GM23248 (cell line): Measurements from ENCODE around the gene PLA2R1.

Source experiments
- EZH2 ChIP-seq: fragments of 200-600 bp; sonication (generic); IDR thresholded peaks from 2 replicates; pipeline ENCODE4 v1.6.1; 2018; ENCODE audit warnings: antibody characterized with exemption, mild to moderate bottlenecking; ENCODE audit not compliant: insufficient read depth, poor library complexity, severe bottlenecking
- EZH2phosphoT487 ChIP-seq: fragments of 200-600 bp; sonication (generic); IDR thresholded peaks from 2 replicates; pipeline ENCODE4 v1.6.1; 2018; ENCODE audit warnings: antibody characterized with exemption, moderate library complexity, mild to moderate bottlenecking, low read depth; ENCODE audit not compliant: insufficient read depth

DNA sequence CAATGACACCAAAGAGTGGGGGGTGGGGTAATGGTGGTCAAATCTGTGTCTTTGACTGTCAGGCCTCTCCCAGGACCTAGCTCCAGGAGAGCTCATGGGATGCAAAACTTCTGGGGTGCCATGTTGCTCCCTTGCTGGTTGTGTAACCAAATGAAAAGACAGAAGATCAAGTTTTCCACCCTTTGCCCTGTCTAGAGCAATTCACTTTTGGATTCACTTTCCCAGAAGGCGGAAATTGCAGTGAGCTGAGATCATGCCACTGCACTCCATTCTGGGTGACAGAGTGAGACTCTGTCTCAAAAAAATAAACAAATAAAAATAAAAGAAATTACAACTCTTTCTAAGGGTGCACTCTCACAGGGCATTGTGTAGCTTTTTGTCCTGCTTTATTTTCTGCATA lies 34.9 kb upstream of the PLA2R1 start:
- no peak for TF ChIP-seq EZH2phosphoT487
- TF ChIP-seq EZH2, result no peak
